ENCODE results near the gene PCGF1.

The PCGF1 gene

GRCh38 chr2:74536166-74536950 lies 28.9 kb upstream of the PCGF1 start:
- DNase-seq (ENCODE audit: low spot score), result no peak

DNA sequence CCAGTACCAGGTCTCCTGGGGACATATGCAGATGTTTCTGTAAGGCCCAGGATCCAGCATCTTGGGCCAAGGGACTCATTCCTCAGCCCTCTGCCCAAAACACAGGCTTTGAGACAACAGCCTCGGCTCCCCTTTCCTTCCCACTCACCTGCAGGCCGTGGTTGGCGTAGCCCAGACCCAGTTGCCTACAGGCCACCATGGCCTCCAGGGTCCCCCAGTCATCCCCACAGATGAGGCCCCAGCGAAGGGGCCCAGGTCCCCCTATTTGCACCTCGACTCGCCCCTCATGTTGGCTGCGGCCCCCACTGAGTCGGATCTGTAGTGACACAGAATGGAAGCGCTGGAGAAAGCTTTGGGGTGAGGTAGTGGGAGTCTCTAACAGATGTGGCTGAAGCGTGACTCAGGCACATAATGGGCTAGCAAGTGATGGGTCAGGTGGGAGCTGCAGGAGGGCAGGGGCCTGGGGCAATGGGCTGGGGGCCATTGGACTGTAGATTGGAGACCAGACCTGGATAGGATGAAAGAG lies 28.0 kb upstream of the PCGF1 start:
- DNase-seq (ENCODE audit: low spot score), result no peak

- DNase-seq (ENCODE audit: low spot score), result no peak
Observed at GRCh38 chr2:74534411-74534810, 26.9 kb upstream of the PCGF1 start.

GRCh38 chr2:74533464-74533863 lies 26.0 kb upstream of the PCGF1 start:
- DNase-seq (ENCODE audit: low spot score), result no peak

- peak; percentile 79 for DNase-seq (ENCODE audit: low spot score)
Observed at GRCh38 chr2:74532222-74532621, 24.7 kb upstream of the PCGF1 start.

DNA sequence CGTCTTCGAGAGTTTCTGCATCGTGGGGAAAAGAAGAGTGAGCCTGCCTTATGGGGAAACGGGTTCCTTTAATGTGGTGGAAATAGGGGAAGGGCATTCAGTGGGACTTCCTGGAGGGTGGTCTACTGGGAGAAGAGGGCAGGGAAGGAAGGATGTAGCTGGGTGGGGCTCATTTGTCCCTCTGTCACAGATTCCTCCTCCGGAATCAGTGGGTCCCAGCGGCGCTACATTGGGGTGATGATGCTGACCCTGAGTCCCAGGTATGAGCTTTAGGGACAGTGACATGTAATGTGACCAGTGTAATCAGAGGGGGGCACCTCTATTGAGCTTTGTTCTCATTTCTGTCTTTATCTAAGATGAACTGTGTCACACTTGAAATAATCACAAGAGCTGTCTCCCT lies 24.2 kb upstream of the PCGF1 start:
- DNase-seq (ENCODE audit: low spot score), result no peak

DNA sequence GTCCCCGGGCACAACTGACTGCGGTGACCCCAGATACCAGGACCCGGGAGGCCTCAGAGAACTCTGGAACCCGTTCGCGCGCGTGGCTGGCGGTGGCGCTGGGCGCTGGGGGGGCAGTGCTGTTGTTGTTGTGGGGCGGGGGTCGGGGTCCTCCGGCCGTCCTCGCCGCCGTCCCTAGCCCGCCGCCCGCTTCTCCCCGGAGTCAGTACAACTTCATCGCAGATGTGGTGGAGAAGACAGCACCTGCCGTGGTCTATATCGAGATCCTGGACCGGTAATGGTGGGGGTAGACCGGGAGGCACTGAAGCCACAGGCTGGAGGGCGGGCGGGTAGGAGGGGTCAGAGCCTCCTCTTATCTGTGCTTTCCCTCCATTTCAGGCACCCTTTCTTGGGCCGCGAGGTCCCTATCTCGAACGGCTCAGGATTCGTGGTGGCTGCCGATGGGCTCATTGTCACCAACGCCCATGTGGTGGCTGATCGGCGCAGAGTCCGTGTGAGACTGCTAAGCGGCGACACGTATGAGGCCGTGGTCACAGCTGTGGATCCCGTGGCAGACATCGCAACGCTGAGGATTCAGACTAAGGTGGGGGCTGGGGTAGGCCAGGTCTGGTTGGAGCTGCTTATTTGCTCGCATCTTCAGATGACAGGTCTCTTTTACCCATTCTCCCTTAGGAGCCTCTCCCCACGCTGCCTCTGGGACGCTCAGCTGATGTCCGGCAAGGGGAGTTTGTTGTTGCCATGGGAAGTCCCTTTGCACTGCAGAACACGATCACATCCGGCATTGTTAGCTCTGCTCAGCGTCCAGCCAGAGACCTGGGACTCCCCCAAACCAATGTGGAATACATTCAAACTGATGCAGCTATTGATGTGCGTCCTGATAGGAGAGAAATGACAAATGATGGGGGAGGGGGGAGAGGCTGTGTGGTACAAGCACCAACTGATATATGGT lies 23.0 kb upstream of the PCGF1 start:
- DNase-seq (ENCODE audit: low spot score), result peak; percentile 83

GRCh38 chr2:74529357-74530238 lies 22.1 kb upstream of the PCGF1 start, which contains the start of the genes AUP1 and HTRA2:
Gene AUP1, minus strand, starts transcription at chr2:74529706. Its CDS starts 77 bp downstream, at chr2:74529629.
Gene HTRA2, plus strand, starts transcription at chr2:74529933. Its CDS starts 74 bp downstream, at chr2:74530007.
- peak; percentile 91 for DNase-seq (ENCODE audit: low spot score)

DNA sequence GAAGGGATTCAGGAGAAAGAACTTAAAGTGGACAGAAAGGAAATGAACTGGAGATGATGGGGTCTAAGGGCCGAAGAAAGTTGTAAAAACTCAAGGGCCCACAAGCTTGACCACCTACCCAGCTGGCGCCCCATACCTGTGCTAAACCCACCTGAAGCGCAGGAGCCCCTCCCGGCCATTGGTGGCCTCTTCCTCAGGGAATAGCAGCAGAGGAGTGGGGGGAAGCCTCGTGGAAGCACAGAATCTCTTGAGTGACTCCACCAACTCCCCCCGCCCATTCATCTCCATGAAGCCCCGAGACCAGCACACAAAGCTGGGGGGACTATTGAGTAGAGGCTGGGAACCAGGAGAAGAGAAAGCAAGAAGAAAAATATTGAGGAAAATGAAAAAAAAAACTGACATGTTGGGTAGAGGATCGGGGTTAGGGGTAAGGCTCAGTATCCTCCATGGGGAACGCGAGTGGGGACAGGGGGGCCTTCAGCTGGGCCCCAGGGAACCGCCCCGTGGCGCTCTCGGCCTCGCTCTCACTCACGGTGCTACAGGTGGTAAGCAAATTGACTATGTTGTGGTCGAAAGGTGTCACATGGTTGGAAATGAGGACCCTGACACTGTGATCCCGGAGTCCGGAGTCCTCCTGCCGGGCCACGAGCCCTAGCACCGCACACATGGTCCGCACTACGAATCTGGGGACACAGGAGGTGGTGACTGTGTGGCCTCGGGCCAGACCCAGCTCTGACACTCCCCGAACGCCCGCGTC lies 21.3 kb upstream of the PCGF1 start:
- no peak for DNase-seq (ENCODE audit: low spot score)

DNA sequence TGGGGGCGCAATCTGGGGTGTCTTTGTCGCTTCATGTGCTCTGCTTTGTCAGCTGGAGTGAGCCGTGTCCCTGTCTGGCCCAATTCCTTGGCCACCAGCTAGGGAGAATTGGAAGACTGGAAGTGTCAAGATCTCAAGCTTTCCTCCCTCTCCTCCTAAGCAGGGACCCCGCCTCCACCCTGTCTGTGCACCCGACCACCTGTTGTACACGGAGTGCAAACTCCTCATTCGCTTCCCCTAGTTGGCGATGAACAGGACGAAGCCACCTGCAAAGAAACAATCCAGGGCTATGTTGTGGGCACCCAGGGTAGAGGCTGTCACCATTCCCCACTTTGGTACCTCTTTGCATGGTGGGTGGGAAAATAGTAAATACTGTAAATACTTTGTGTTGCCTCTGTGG lies 20.2 kb upstream of the PCGF1 start:
- DNase-seq (ENCODE audit: low spot score), result no peak

DNA sequence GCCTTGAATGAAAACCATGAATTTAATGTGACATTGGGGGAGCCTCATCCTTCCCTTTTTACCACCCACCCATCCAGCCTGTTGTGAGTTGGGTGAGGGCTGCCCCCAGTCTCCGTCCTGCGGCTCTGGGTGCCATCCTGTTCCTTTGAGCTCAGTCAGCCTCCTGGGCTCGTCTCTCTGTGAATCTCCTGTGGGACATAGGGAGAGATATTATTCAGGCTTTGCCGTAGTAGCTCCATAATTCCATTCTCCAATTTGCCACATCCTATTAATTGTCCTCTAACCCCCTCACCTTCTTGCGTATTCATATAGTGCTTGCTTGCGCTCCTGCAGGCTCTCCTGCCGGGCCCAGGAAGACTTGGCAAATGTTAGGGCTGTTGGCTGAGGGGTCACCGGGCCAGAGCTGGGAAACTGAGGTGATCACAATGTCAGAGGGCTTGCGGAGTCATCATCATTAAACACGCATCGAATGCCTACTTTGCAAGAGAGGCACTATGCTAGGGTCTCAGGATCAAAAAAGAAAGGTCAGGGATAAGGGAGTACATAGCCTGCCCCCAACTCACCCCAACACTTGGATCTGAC lies 19.2 kb upstream of the PCGF1 start:
- DNase-seq (ENCODE audit: low spot score), result no peak

DNA sequence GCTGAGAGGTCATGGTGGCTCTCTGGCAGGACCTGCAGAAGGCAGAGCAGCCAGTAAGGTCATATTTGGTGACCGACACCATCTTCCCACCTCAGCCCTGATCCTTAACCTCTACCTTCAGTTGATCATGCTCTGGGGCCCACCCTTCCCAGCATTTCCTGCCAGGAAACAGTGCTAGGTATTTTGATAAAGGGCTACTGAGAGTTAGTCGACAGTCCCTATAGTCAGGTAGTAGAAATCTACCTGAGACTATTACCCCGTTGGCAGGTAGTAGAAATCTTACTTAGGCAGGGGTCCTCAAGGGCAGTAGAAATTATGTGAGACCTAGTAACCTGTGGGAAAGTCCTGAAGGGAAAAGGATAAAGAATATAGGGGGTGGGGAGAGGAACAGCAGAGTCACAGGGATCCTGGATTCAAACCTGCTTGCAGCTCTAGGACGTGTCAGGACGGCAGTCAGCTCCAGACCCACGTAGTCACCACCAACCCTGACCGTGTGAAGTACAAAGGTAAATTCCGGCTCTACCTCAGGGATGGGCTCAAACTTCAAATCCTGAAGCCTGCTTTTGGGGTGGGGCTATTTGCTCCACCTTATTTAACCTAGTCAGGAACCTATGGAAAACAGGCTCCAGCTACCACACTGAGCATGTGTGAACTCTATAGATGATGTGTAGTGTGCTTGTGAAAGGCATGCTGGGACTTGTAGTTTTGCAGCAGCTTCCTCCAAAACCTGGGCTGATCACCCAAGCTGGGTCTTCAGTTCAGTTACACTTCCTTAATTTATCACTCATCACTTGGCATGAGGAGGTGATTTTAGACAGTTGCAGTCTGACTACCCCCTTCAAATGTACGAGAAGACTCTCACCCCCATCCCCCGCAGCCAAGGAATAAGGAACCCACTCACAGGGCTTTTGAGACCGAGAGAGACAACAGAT lies 18.5 kb upstream of the PCGF1 start, which contains the start of gene DQX1:
DQX1 (minus strand) TSS at position 515 of the 932 bp plus-strand sequence; CDS start at position 13, 502 bp downstream.
- DNase-seq (ENCODE audit: low spot score), result peak; percentile 28

- no peak for DNase-seq (ENCODE audit: low spot score)
Observed at GRCh38 chr2:74524955-74525716, 17.6 kb upstream of the PCGF1 start.

- no peak for DNase-seq (ENCODE audit: low spot score)
Observed at GRCh38 chr2:74524005-74524404, 16.5 kb upstream of the PCGF1 start.

- DNase-seq (ENCODE audit: low spot score), result no peak
Observed at GRCh38 chr2:74522516-74522915, 15.0 kb upstream of the PCGF1 start.

DNA sequence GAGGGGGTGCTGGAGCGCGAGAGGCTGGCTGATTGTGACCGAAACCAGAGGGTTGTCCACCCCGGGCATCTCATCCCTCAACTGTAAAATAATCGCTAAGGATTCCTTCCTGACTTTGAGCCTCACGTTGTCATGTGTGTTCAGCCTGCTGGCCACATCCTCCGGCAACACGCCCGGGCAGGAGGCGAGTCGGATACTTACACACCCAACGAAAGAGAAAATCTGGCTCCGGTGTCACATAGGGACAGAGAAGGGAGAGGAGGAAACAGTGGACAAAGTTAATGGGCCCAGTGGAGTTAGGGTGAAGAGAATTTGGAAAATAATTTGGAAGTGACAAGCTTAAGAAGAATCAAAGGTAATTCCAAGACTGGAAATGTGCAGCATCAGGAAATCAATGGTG lies 9.2 kb upstream of the PCGF1 start:
- DNase-seq (ENCODE audit: low spot score), result no peak

GRCh38 chr2:74515981-74516633 lies 8.6 kb upstream of the PCGF1 start:
- peak; percentile 51 for DNase-seq (ENCODE audit: low spot score)
